Measurements from ENCODE around the gene PDCD6IP.

DNA sequence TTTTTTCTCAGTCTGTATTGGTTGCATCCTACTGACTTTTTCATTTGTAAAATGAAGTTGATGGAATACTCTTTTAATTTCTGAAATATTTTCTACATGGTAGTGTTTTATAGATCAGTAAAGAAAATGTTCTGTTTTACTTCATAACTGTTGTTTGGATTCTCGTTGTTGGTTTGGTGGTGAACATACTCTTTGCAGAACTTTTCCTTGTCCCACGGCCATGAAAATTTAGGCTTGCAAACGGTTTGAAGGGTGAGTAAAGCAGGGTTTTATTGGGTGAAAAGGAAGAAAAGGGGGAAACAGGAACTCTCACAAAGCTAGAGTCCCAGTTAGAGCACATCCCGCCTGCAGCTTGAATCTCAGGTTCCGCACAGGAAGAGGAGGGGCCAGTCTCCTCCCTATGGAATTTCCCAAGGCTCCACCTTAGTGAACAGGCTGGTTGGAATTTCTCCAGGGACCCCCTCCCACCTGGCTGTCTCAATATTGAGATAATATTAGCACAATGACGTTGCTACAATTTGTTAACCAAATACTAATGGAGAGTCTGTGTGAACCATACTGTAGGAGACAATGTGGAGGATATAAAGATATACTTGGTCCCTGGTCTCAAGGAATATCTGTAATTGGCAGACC lies 5.6 kb downstream of the PDCD6IP start:
- TF ChIP-seq, protein P1, sequence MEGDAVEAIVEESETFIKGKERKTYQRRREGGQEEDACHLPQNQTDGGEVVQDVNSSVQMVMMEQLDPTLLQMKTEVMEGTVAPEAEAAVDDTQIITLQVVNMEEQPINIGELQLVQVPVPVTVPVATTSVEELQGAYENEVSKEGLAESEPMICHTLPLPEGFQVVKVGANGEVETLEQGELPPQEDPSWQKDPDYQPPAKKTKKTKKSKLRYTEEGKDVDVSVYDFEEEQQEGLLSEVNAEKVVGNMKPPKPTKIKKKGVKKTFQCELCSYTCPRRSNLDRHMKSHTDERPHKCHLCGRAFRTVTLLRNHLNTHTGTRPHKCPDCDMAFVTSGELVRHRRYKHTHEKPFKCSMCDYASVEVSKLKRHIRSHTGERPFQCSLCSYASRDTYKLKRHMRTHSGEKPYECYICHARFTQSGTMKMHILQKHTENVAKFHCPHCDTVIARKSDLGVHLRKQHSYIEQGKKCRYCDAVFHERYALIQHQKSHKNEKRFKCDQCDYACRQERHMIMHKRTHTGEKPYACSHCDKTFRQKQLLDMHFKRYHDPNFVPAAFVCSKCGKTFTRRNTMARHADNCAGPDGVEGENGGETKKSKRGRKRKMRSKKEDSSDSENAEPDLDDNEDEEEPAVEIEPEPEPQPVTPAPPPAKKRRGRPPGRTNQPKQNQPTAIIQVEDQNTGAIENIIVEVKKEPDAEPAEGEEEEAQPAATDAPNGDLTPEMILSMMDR (IDR thresholded peaks at IDR 0.05), result no peak
- TF ChIP-seq EP300 (IDR thresholded peaks at IDR 0.05), result no peak
- TF ChIP-seq POLR2AphosphoS5 (IDR thresholded peaks at IDR 0.05), result no peak
- no peak for TF ChIP-seq POLR2A (IDR thresholded peaks at IDR 0.05)
